Esophagus mucosa (tissue), 1 donor: ENCODE measurements around the gene FER. TPM values are rescaled to one million over a fixed set of nuclear protein-coding genes. Genes with fewer than 3 reads are reported as not detected.
"Not testable (repeated sequence)": the region's sequence is repeated elsewhere in the genome, so short reads cannot be mapped to it uniquely, and the experiment has no call there.

Experiments used
- ATAC-seq: fragments of 200-7000 bp; cut with Tn5 transposase; one replicate; pipeline ENCODE4 v1.9.1; 2020
- total RNA-seq: library from RNA; stranded (reverse); gene quantifications from one replicate; pipeline ENCODE4 v1.2.4, GENCODE V29; 2023
- donor health status: DM: yes; HTN: yes; CAD: no.

FER gene
- total RNA-seq, 1 donor from 2014 or later = 20.4 TPM

GRCh38 chr5:108975697-108976096, 228.0 kb downstream of the FER start:
- ATAC-seq = no peak

- ATAC-seq = no peak
Observed at GRCh38 chr5:108983461-108984092, 235.9 kb downstream of the FER start.

GRCh38 chr5:108989761-108990392, 242.2 kb downstream of the FER start:
- ATAC-seq = no peak

GRCh38 chr5:108992396-108993085, 244.8 kb downstream of the FER start:
- ATAC-seq = not testable (repeated sequence)

- ATAC-seq = not testable (repeated sequence)
Observed at GRCh38 chr5:108993440-108993839, 245.7 kb downstream of the FER start.

GRCh38 chr5:108997720-108998119, 250.0 kb downstream of the FER start:
- no peak for ATAC-seq

- ATAC-seq = no peak
Observed at GRCh38 chr5:108998216-108998615, 250.5 kb downstream of the FER start.

GRCh38 chr5:109003928-109004327, 256.2 kb downstream of the FER start:
- ATAC-seq = no peak

- no peak for ATAC-seq
Observed at GRCh38 chr5:109005297-109006009, 257.8 kb downstream of the FER start.

- no peak for ATAC-seq
Observed at GRCh38 chr5:109006129-109006528, 258.4 kb downstream of the FER start.

GRCh38 chr5:109016300-109016699, 268.6 kb downstream of the FER start:
- no peak for ATAC-seq

- no peak for ATAC-seq
Observed at GRCh38 chr5:109022056-109022455, 274.4 kb downstream of the FER start.

GRCh38 chr5:109025729-109026128, 278.0 kb downstream of the FER start:
- ATAC-seq = not testable (repeated sequence)

- no peak for ATAC-seq
Observed at GRCh38 chr5:109027983-109028607, 280.4 kb downstream of the FER start.

- ATAC-seq = no peak
Observed at GRCh38 chr5:109028608-109029299, 281.1 kb downstream of the FER start.

- no peak for ATAC-seq
Observed at GRCh38 chr5:109029847-109030246, 282.1 kb downstream of the FER start.

- ATAC-seq = no peak
Observed at GRCh38 chr5:109030360-109031143, 282.9 kb downstream of the FER start.

- ATAC-seq = no peak
Observed at GRCh38 chr5:109034306-109034705, 286.6 kb downstream of the FER start.

- ATAC-seq = no peak
Observed at GRCh38 chr5:109035436-109035835, 287.7 kb downstream of the FER start.

- ATAC-seq = no peak
Observed at GRCh38 chr5:109038209-109038840, 290.6 kb downstream of the FER start.

- ATAC-seq = no peak
Observed at GRCh38 chr5:109041317-109041716, 293.6 kb downstream of the FER start.
